CD4-positive, alpha-beta T cell treated with Interleukin-1 beta for 1 hour (primary cell): ENCODE measurements around the gene LCN6.
"Not testable (repeated sequence)": the region's sequence is repeated elsewhere in the genome, so short reads cannot be mapped to it uniquely, and the experiment has no call there.

ENCODE experiments used
- DNase-seq, 2 donors: peaks; one replicate each; pipeline ENCODE4 v3.0.0-alpha.2; 2020 to 2022

Gene LCN6

GRCh38 chr9:136722093-136722968 lies 26.0 kb downstream of the LCN6 start:
- DNase-seq: no peak

- DNase-seq: no peak
Observed at GRCh38 chr9:136721339-136722092, 26.8 kb downstream of the LCN6 start.

DNA sequence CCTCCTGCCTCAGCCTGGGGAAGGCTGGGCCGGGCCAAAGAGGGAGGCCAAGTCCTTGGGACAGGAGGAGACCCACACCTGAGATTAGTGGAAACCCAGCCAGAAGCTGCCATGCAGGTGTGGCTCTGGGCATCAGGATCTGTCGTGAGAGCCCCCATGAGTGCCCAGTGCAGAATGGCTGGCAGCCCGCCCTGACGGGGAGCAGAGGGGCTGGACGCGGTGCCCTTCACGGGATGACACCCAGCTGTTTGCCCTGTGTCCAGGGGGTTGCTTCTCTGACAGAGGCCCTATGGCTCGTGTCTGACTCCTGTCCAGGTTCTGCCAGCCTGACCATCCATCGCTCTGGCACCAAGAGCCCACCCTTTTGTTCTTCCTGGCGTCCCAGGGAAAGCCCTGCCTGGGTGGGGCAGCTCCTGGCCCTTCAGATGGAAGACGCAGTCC lies 27.4 kb downstream of the LCN6 start:
- DNase-seq: no peak

- no peak for DNase-seq
Observed at GRCh38 chr9:136720251-136720897, 28.0 kb downstream of the LCN6 start.

GRCh38 chr9:136719195-136719880 lies 29.0 kb downstream of the LCN6 start:
- DNase-seq: peak; percentile 21 to 56

DNA sequence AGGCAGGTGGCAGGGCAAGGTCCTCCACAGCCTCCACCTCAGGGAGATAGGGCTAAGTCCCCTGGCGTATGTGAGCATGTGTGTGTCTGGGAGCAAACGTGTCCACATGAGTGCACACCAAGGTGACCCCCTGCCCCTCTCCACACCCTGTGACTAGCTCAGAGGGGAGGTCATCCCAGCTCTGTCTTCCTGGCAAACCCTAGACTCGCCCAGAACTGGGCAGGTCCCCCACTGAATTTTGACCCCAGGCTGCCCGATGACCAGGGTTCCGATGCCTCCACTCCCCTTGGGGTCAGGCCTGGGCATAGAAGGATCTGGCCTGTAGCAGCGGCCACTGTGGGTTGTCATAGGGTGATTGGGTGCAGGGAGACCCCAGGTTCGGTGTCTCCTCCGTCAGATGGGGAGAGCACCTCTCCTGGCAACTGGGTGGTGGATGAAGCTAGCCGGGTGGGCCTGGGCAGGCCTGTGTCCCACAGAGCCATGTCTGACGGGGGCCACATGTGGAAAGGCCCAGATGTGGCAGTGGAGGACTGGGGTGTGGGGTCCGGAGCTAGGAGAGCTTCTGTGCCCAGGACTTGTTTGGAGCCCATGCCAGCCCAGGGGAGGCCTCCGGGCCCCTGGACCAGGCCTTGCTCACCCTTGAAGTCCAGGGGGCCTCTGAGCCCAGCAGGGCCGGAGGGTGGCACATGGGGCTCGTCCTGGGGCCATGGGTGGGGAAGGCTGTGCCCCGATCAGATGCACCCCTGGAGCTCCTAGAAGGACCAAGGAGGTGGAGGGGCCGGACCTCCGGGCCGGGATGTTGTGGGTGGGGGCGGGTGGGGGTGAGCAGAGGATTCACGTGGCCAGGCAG lies 29.8 kb downstream of the LCN6 start:
- no peak for DNase-seq

- DNase-seq: no peak
Observed at GRCh38 chr9:136717399-136717798, 30.9 kb downstream of the LCN6 start.

DNA sequence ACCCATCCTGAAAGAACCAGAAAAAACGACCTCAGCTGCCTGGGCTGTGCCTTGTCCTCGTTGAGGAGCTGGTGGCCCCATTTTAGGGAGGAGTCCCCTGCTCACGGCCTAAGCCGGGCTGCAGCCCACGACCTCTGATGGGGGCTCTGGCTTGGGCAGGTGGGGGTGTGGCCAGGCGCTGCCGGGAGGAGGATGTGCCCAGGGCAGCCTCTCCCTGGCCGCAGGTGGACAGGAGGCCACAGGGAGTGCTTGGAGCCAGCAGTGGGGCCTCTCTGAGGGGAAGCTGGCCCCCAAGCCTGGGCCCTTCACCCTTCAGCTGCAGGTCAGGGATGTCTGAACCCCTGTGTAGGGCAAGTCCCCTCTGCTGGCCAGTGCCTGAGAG lies 33.4 kb downstream of the LCN6 start:
- DNase-seq: no peak

DNA sequence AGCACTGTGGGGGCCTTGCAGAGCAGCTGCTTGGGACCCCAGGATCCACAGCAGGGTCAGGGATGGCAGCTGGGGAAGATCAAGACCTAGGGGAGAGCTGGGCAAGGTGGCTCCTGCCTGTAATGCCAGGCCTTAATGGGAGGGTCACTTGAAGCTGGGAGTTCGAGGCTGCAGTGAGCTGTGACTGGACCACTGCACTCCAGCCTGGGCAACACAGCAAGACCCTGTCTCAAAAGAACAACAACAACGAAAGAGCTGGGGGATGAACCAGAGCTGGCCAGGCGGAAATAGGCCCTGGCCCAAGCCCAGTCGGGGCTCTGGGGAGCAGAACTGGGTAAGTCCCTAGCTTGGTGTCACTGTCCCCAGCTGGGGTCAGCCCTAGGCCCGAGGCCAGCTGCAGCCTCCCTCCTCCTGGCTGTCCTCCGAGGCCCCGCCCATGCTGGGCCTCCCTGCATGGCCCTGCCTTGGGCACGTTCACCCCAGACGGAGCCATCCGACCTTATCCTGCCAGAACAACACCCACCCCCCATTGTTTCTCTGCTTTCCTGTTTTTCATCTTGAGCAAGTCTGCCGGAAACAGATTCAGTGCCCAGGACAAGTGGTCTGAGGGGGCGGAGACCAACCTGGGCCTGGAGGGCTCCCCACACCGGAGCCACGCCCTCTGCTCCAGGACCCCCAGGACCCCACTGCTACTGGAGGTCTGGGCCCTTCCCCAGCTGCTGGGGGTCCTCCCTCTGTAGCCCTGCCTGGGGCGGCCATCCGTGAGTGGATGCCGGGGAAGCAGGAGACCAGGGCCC lies 34.0 kb downstream of the LCN6 start:
- DNase-seq: no peak

GRCh38 chr9:136713550-136713949 lies 34.8 kb downstream of the LCN6 start:
- DNase-seq: no peak

DNA sequence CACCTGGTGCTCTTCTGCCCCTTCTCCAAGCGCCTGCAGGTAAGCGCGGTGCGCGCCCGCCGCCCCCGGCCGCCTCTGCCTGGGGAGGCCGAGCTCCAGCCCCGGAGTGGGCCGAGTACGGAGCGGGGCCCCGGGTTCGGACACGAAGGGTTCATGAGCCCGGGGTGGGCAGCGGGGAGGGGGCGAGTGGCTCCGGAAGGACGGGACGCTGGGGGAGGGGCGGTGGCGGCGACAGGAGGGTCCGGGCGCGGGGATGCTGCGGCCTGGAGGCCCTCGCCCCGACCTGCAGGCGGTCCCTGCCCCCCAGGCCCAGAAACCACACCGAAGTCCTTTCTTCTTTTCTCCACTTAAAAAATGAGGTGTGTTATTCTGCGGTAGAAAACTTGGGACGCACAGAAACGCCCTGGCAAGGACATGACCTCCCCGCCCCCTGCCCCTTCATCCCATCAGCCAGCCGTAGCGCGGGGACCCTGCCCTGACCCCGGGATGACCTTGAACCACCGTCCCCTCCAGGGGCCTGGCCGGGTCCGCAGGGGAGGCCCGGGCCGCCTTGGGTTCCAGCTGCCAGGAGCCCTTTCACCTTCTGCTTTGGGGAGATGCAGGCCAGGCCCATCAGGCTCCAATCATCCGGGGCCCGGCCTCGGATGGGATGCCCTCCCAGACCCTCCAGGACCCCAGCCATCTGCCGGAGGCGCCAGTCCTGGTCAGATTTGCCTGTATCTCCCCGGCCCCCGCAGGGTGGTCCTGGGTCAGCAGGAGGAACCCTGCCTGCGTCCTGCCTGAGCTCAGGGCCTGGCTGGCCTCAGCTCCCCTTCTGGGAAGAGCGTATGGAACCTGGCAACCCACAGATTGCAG lies 35.4 kb downstream of the LCN6 start:
- DNase-seq: no peak

DNA sequence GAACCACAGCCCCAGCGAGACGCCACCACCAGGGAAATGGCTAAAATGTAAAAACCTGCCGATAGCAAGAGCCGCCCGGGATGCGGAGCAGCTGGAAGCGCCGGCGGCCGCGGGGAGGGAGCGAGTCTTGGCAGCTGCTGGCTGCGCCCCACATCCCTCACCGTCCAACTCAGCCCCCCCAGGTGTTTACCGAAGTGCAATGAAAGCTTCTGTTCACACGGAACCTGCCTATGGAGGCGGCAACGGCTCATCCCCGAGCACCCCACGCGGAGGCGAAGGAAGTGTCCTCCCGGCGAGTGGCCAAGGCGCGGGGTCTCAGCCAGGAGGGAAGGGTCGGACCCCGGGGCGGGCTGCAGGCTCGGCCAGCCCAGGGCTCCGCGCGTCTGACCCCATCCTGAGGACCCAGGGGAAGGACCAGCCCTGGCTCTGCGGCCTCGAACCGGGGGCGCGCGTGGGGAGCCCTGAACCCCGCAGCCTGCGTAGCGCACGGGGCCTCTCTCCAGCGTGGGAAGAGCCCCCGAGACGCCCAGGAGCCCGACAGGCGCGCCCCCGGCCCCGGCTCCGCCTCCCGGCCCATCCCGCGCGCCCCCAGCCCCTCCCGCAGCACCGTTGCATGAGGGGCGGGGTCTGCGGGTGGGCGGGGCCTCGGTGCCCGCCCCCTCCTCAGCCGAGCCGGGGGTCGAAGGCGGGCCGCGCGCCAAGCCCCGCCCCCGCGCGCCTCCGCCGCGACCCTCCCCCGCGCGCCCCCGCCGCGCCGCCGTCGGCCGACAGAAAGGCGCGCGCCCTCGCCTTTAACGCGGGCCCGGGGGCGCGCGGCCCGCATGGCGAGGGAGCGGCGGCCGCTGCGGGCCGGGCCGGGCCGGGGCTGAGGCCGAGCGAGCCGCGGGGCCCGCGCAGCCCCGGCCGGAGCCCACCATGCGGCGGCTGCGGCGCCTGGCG lies 36.3 kb downstream of the LCN6 start, which contains the start of gene DIPK1B:
TSS of gene DIPK1B (plus strand) at position 822 of the 939 bp plus-strand sequence. CDS start at position 916, 94 bp downstream.
- DNase-seq: no peak

GRCh38 chr9:136711219-136711648 lies 37.1 kb downstream of the LCN6 start:
- not testable (repeated sequence) for DNase-seq

GRCh38 chr9:136710543-136710942 lies 37.8 kb downstream of the LCN6 start:
- no peak for DNase-seq

- DNase-seq: no peak
Observed at GRCh38 chr9:136709454-136710109, 38.7 kb downstream of the LCN6 start.

DNA sequence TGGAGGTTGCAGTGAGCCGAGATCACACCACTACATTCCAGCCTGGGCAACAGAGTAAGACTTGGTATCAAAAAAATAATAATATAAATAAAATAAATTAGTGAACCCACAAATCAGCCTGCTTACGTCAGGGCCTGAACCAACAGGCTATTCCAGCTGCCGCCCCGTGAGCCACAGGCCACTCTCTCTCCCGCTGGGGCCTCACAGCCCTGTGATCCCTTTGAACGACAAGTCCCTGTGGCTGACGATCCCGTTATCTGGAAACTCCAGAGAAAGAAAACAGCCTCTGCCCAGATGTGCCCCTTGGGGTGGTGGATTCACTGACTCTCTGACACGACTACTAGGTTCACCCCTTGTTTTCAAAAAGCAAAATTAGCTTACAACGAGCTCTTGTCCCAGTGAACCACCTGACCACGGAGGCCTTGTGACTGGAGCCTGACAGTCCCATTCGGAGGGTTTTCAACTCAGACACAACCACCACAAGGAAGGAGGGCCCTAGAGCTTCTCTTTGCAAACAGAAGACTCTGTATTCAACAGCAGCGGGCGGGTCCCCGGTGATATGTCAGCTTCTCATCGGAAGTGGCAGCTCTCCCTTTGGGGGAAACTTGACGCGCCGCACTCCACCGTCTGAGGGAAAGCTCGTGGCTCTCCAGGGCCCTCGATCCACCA lies 40.3 kb downstream of the LCN6 start:
- no peak for DNase-seq

- no peak for DNase-seq
Observed at GRCh38 chr9:136707011-136707410, 41.3 kb downstream of the LCN6 start.

GRCh38 chr9:136705564-136705963 lies 42.8 kb downstream of the LCN6 start:
- DNase-seq: peak in 1 of 2 donors; percentile 39
